ENCODE data around the gene YBX3.

- TF ChIP-seq, protein P1, sequence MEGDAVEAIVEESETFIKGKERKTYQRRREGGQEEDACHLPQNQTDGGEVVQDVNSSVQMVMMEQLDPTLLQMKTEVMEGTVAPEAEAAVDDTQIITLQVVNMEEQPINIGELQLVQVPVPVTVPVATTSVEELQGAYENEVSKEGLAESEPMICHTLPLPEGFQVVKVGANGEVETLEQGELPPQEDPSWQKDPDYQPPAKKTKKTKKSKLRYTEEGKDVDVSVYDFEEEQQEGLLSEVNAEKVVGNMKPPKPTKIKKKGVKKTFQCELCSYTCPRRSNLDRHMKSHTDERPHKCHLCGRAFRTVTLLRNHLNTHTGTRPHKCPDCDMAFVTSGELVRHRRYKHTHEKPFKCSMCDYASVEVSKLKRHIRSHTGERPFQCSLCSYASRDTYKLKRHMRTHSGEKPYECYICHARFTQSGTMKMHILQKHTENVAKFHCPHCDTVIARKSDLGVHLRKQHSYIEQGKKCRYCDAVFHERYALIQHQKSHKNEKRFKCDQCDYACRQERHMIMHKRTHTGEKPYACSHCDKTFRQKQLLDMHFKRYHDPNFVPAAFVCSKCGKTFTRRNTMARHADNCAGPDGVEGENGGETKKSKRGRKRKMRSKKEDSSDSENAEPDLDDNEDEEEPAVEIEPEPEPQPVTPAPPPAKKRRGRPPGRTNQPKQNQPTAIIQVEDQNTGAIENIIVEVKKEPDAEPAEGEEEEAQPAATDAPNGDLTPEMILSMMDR (IDR thresholded peaks at IDR 0.05): no peak
- no peak for TF ChIP-seq EZH2 (IDR thresholded peaks at IDR 0.05; ENCODE audit: borderline replicate concordance, insufficient read depth, low read depth, low read length, poor library complexity, severe bottlenecking)
Observed at GRCh38 chr12:10709808-10710207, 13.3 kb downstream of the YBX3 start.
